Right renal cortex interstitium (tissue), 3 donors: Measurements from ENCODE around the gene EFNA4. TPM values are rescaled to one million over a fixed set of nuclear protein-coding genes. Genes with fewer than 3 reads are reported as not detected.

ENCODE experiments used
- DNase-seq, 3 donors: peaks; one replicate each; pipeline ENCODE4 v3.0.0-alpha.2; 2013; ENCODE audit warnings: low read depth in 3 of 3, low spot score in 2 of 3
- polyA plus RNA-seq, 3 donors: library from polyadenylated mRNA; unstranded; fragments of 120-200 nt; gene quantifications; one replicate each; pipeline ENCODE4 v1.2.1, GENCODE V29; 2013; ENCODE audit not compliant: insufficient read length in 3 of 3

The EFNA4 gene, protein sequence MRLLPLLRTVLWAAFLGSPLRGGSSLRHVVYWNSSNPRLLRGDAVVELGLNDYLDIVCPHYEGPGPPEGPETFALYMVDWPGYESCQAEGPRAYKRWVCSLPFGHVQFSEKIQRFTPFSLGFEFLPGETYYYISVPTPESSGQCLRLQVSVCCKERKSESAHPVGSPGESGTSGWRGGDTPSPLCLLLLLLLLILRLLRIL
- polyA plus RNA-seq = 10 to 100 TPM; 18.0 to 20.3 (median 18.5) TPM

DNA sequence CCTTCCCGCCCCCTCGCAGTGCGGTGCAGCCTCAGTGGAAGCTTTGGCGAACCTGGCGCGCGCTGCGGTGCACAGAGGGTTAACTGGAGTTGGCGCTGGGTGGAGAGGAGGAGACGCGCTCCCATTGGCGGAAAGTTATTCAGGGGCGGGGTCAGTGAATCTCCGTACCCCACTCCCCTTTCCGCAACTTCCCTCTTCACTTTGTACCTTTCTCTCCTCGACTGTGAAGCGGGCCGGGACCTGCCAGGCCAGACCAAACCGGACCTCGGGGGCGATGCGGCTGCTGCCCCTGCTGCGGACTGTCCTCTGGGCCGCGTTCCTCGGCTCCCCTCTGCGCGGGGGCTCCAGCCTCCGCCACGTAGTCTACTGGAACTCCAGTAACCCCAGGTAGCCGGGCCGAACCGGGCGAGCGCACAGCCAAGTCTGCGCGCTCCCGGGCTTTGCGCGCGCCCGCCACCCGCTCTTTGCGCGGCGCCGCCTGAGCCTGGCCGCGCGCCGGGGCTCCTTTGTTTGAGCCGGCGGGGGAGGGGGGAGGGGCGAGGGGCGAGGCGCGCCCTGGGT is at the start of gene EFNA4:
TSS of gene EFNA4 (plus strand) at position 191 of the 561 bp plus-strand sequence. CDS start at position 275, 84 bp downstream.
- DNase-seq = no peak

GRCh38 chr1:155014709-155015508 is 48.6 kb upstream of the EFNA4 start:
- DNase-seq = no peak

DNA sequence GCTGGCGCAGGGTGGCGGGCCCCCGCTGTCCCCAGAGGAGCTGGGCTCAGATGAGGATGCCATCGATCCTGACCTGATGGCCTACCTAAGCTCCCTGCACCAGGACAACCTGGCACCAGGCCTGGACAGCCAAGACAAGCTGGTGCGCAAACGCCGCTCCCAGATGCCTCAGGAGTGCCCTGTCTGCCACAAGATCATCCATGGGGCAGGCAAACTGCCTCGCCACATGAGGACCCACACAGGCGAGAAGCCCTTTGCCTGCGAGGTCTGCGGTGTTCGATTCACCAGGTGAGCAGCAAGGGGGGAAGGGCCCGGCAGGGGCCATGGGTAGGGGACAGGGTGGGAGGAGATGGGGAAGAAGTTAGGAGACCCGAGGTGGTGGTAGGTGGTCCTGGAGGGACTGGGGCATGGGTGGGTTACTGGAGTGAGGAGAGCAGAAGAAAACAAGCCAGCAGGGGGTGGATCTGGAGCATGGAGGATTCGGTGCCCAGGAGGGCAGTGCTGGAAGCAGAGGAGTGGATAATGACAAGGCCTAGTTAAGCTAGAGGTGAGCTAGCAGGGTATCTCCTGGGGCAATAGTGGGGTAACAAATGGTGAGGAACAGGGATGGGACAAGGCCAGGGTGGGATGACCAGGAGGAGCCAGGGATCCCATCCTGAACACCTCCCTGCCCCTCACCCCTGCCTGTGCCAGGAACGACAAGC is 47.9 kb upstream of the EFNA4 start:
- no peak for DNase-seq

DNA sequence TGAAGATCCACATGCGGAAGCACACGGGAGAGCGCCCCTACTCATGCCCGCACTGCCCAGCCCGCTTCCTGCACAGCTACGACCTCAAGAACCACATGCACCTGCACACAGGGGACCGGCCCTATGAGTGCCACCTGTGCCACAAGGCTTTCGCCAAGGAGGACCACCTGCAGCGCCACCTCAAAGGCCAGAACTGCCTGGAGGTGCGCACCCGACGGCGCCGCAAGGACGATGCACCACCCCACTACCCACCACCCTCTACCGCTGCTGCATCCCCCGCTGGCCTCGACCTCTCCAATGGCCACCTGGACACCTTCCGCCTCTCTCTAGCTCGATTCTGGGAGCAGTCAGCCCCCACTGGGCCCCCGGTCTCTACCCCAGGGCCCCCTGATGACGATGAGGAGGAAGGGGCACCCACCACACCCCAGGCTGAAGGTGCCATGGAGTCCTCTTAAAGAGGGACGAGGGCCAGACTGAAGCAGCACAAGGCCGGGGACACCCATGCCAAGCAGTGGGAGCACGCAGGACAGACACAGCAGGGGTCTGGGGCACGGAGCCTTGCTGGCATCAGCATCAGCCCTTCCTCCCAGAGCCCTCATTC is 47.2 kb upstream of the EFNA4 start:
- no peak for DNase-seq

GRCh38 chr1:155017041-155017945 is 46.2 kb upstream of the EFNA4 start:
- no peak for DNase-seq

GRCh38 chr1:155017946-155018316 is 45.6 kb upstream of the EFNA4 start:
- DNase-seq = no peak

- DNase-seq = no peak
Observed at GRCh38 chr1:155018617-155019348, 44.8 kb upstream of the EFNA4 start.

DNA sequence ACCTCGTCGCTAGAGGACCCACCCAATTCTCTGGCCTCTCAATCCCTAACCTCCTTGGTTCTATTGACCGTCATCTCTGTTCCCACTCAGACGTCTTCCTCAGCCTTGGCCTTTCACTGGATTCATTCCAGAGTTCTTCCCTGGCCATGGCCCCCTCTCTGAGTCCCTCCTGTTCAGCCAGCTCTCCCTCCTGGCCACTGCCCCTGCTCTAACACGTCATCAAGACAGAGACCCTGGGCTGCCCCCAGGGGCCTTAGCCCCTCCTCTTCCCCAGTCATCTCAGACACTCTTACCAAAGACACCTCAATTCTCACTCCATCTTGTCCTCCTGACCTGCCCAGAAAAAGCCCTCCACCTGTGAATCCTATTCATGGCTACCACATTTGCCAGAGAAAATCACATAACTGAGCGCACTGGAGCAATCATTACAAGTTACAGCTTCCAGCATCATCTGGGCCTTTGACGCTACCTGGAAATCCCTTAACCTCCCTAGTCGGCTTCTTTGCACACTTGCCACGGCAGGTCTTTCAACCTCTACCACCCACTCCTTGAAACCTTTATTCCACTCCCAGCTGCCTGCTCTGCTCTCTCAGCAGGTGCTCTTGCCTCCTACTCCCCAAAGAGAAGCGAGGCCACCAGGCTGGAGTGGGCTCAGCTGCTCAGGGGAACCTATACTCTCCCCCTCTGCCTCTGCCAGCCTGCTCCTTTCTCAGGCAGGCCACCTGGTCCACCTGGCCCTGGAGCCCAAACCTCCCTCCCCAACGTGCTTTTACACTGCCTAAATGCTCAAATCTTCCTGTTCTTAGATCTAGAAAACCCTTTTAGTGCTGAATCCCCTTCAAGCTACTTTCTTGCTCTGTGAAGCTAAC is 43.9 kb upstream of the EFNA4 start:
- DNase-seq = no peak

DNA sequence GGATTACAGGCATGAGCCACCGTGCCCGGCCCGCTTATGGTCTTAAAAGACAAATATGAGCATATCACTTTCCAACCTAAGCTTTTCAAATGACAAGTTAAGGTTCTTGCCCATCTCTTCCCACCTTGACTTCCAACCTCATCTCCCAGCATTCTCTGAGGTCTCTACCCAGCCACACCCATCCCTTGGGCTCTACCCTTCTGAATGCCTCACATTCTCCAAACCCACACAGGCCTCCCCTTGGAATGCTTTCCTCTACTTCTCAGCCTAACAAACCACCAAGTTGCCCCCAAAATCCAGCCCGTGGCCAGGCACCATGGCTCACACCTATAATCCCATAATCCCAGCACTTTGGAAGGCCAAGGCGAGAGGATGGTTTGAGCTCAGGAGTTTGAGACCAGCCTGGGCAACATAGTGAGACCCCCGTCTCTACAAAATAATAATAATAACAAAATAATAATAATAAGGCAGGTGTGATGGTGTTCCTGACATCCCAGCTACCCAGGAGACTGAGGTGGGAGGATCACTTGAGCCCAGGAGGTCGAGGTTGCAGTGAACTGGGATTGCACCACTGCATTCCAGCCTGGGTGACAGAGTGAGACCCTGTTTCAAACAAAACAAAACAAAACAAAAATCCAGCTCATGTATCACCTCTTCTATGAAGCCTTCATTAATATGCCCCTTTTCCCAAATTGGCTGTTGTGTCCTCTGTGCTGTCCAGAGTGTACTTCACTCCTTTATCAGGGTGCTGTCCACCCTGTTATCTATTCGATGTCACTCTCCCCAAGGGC is 41.2 kb upstream of the EFNA4 start:
- no peak for DNase-seq

- DNase-seq = no peak
Observed at GRCh38 chr1:155022927-155023236, 40.7 kb upstream of the EFNA4 start.

DNA sequence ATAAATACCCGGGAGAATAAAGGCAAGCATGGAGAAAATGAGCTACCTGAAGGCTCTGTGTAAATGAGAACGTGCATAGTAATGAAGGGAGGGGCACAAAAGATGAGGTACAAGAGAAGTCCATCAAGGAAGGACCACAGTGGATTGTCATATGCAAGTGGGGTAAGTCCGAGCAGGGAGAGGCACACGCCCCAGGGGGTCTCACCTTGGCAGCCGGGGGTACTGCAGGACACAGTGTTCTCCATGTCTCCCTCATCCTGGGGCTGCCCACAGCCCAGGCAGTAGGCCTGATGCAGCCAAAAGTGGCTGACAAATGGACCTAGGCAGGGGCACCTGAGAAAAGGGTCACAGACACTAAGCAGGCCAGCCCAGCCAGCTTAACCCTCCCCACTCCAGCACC is 39.9 kb upstream of the EFNA4 start:
- DNase-seq = no peak

DNA sequence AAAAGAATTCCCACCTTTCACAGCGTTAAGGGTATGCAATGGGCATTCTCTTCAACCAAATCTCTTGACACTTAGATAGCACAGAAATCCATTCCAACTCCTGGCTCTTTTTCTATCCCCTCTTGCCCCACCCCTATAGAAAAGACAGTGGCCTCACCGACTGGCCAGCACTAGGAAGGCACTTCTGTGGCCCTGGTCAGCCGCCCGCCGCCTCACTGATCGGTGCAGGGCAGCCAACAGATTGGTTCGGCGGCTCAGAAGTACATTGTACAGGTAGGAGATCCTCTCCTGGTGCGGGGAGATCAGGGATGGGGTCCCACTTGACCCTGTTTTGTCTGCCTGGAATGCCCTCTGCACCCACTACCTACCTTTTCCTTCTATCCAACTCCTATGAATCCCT is 39.2 kb upstream of the EFNA4 start:
- no peak for DNase-seq

DNA sequence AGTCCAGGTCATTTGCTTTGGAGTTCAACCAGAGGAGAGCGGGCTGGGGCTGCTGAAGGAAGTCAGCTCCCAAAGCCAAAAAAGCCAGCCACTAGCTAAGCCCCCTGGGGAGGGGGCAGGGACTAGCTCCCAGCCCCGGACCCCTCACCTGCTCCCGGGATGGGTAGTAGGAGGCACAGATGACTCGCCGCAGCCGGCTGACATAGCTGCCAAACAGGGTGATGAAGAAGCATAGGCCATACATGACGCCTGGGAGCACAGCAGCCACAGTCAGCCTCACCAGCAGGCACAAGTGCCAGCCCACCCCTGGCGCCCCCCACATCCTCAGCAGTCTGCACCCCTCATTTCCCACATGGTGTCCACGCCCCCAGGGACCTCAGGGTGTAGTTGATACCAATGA is 37.4 kb upstream of the EFNA4 start:
- no peak for DNase-seq

DNA sequence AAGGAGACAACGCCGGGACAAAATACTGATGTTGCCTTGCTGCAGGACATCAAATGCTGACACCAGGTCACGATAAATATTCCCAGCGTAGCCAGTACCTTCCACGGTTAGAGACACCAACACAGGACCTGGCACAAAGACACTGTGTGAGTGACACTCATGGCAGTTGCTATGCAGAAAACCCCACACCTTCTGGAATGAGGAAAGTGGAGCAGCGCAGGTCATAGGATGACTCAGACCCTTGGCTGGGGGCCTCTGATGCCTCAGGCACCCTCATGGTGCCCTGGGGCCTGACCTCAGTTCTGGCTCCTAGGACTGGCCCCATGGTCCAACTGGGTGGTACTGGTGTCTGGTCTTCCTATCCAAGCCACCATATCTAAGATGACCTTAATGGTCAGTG is 37.0 kb upstream of the EFNA4 start:
- no peak for DNase-seq

GRCh38 chr1:155029513-155030242 is 33.9 kb upstream of the EFNA4 start:
- DNase-seq = no peak

- DNase-seq = no peak
Observed at GRCh38 chr1:155030243-155030795, 33.2 kb upstream of the EFNA4 start.

DNA sequence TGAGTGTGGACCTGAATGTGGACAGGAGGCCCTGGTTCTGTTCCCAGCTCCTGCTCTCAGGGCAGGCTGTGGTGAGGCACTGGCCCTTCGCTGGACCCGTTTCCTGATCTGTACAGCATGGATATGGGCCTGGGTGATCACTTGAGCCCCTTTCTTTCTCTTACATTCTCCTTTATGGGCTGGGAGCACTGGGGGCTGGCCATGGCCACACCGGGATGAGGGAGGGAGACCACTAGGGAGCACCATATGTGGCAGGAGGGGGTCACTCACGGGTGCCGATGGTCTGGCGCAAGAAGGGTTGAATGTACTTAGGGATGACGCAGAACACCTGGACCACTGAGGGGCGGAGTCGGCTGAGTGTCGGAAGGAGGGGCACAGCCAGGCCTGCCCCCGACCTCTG is 32.6 kb upstream of the EFNA4 start:
- DNase-seq = no peak
